ENCODE results near the gene DLG4.

DLG4 gene

DNA sequence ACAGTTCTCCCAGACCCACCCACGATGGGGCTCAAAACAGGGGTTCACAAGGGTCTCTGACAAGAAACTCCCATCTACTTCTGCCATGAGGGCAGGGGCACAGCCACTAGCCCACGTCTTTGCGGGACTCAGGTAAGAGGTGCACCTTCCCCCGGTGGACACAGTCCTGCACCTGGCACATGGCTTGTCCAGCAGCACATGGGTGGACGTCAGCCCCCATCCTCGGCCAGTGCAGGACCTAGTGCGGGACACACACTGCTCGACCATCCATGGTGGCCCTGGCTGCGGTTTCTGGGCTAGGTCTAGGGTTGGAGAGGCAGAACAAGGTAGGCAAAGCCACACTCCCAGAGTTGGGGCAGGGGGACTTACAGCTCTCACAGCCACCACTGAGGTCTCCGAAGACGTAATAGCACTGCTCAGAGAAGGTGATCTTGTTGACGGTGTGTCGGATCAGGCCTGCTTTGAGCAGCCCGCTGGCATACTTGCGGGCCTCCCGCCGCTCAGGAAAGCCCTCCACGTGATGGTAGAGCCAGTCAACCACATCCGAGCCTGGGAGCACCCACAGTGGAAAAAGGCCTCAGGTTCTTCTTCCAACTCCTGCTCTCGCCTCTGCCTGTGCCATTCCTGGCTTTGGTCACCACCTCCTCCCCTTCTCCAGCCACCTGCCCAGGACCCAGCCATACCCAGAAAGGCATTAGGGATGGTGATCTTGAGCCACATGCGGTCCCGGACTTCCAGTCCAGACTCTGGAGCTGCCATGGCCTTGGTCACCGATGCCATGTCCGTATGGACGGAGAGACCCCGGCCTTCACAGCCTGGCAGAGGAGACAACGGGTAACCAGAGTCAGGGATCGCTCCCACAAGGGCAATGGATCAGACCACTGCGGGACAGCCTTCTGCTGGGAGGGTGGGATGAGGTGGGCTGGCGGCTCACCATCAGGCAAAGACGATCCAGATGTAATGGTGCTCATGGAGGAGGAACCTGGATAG is 7.4 kb upstream of the DLG4 start:
- DNase-seq, result no peak

DNA sequence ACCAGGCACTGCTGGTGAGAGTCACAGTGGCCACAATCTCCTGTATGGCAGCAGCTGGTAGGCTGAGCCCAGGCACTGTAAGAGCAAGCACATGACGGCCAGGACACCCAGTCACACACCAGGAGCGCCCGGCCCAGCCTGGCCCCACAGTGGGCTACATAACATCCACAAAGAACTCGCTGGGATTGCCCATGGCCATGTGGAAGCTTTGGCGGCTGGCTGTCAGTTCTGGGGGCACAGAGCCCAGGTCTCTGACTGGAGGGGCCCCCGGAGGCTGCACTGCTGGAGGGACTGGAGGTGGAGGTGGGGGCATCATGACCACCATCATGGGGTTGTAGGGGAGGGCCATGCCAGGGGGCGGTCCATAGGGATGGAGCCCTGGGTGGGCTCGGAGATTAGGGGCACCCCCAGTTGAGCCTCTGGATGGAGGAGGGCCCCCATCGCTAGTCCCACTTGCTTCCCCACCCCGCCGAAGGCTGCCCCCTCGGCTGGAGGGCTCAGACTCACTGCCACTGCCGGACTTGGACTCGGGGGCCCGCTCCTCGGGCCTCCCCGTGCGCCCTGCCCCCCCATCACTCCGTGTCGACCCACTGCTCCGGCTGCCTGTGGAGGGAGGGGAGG is 6.2 kb upstream of the DLG4 start:
- DNase-seq, result peak; percentile 4

DNA sequence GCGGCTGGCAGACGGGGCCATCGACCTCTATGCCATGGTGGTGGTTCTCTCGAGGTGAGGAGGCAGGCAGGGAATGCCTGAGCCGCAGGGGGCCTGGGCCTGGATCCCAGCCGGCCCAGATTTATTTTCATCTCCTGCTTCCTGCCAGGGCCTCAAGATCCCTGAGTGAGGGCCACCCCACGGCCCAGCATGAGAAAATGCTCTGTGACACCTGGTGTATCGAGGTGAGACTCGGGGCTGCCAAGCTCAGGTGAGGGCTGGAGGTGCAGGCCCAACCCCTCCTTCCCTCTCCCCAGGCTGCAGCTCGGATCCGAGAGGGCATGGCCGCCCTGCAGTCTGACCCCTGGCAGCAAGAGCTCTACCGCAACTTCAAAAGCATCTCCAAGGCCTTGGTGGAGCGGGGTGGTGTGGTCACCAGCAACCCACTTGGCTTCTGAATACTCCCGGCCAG is 5.0 kb upstream of the DLG4 start:
- DNase-seq, result no peak

DNA sequence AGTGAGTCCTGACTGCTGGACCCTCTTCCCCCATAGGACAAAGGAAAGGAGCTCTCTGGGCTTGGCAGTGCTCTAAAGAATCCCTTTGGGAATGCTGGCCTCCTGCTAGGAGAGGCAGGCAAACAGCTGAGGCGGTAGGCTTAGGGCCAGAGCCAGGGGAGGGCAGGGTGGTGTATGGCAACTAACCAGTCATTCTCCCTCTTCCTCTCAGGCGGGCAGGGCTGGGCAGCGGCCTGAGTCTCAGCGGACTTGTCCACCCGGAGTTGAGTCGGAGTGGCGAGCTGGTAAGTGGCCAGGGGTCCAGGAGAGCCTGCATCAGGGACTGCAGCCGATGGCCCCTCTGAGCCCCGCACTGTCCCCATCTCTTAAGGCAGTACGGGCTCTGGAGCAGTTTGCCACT is 4.5 kb upstream of the DLG4 start:
- peak; percentile 2 for DNase-seq

DNA sequence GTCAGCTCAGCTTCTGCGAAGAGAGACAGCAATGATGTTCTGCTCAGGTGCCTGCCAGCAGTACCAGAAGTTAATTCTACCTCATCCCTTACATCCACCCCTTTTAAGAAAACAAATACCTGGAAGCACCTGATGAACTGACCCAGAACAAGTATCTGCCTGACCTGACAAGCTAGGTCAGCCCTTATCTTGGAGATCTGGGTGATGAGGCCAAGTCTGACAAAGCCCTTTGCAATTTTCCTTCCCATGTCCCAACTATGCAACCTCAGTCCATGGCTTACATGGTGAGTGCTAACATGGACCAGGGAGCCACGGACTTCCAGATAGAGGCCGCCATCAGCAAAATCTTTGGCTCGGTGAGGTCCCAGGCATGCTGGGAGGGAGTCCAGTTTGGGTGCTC is 3.7 kb upstream of the DLG4 start:
- DNase-seq, result no peak

DNA sequence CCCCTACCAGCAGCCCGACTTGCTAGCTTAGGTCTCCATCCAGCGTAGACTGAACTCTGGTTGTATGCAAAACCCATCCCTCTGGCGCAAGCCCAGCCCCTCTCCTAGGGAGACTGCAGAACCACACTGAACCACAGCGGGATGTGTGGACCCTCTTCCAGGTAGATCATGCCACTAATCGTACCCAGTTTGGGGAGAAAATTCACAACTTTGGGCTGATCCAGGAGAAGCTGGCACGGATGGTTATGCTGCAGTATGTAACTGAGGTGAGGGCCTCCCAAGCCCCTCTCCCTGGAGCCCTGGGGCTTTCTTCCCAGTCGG is 3.3 kb upstream of the DLG4 start:
- no peak for DNase-seq

DNA sequence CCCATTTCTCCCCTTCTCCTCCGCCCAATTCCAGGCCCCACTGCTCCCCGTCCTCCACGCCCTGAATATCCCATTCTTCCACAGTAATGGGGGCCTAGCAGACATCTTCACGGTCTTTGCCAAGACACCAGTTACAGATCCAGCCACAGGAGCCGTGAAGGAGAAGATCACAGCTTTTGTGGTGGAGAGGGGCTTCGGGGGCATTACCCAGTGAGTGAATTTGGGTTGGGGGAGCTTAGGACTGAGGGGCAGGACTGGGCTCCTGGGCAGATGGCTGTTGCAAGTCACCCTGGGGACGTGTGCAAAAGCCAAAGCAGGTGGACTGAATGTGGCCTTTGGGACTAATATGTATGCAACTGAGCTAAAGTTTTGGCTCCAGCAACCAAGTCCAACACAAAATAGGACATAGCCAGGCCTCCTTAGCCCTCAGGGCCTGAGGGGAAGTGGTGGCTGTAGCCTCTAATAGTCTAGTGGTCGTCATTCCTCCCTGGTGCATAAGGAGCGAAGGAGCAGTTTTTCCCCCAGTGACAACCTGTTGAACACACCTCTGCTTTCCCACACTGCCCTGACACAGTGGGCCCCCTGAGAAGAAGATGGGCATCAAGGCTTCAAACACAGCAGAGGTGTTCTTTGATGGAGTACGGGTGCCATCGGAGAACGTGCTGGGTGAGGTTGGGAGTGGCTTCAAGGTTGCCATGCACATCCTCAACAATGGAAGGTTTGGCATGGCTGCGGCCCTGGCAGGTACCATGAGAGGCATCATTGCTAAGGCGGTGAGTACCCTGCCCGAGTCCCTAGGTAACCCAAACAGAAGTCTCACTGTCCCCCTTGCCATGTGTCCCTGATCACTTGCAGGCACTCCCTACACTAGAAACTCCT is 2.7 kb upstream of the DLG4 start:
- peak; percentile 1 for DNase-seq

DNA sequence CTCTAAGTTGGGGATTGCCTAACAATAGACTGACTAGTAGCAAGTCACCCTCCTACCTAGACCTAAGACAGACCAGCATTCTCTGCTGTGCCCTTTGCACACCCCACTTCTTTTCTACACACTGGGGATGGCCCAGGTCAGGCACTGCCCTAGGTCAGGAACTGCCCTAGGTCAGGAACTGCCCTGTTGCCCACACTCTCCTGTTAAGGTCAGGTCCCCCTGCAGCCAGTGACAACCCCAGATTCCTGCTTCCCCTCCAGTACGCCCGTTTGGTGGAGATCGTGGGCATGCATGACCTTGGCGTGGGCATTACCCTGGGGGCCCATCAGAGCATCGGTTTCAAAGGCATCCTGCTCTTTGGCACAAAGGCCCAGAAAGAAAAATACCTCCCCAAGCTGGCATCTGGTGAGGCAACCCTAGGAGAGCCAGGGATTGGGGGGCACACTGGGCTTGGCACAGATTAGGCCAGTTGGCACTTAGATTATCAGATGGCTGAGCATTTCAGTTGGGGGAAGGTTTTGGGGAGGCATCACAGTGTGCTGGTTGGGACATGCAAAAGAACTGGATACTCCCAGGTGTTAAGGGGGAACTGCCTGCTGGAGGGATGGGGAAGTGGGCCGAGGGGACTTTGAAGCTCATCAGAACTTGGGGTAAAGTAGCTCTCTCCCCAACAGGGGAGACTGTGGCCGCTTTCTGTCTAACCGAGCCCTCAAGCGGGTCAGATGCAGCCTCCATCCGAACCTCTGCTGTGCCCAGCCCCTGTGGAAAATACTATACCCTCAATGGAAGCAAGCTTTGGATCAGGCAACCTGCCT is 1.8 kb upstream of the DLG4 start:
- no peak for DNase-seq

DNA sequence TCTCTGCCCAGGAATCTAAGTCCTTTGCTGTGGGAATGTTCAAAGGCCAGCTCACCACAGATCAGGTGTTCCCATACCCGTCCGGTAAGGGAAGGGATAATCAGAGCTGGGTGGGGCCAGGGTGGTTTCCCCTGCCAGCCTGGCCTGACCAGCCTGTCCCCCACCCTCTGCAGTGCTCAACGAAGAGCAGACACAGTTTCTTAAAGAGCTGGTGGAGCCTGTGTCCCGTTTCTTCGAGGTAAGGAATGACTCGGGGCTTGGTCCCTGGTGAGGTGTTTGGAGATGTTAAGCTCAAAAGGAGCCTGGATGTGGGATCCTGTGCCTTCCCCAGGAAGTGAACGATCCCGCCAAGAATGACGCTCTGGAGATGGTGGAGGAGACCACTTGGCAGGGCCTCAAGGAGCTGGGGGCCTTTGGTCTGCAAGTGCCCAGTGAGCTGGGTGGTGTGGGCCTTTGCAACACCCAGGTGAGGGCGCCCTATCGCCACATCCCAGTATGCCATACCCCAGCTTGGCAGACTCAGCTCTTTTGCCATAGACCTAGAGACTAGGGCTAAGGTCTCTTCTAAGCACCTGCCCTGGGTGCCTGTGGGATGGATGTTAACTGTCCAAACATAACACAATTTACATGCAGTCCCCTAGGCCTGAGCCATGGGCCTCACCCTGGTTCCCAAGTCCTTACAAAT is 1.1 kb upstream of the DLG4 start:
- peak; percentile 70 for DNase-seq

DNA sequence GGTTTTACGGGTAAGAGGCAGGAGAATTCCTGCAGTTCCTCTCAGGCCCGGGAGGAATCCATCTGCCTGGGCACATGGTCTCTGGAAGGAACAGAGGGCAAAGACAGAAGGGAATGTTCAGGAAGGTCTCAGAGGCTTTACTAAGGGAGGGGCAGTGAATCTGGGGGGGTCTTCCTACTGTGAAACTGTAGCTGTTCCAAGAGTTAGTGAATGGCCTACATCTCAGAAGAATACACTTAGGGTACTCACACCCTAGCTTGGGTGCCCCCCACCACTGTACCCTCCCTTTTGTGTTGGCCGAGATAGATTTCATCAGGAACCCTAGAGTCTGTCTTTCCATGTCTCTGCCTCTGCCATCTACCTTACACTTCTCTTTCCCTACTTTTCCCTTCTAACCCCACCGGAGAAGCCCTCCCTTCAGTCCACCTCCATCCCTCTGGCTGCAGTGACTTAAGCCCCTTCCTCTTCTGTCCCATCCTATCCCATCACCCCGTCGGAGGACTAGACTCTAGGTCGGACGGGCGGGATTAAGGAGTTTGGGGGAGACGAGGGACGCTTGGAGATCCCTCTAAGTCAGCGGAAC is 316 bp downstream of the DLG4 start:
- no peak for DNase-seq

DNA sequence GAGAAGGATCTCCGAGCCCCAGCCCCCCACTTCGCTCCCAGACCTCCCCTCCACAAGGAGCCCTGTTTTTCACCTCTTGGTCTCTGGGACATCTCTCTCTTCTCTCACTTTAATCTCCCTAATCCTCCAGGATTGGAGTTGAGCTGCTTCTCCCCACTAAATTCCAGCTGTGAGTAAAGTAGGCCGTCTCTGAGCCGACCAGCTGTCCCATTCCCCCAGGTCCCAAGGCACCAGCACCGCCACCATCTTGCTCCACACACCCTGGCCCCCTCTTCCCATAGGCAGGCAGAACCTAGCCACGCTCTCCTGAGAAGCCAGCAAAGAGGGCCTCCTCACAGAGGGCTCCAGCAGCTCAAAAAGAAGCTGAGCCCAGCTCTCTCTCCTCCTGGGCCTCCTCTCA is 878 bp downstream of the DLG4 start:
- DNase-seq, result no peak

DNA sequence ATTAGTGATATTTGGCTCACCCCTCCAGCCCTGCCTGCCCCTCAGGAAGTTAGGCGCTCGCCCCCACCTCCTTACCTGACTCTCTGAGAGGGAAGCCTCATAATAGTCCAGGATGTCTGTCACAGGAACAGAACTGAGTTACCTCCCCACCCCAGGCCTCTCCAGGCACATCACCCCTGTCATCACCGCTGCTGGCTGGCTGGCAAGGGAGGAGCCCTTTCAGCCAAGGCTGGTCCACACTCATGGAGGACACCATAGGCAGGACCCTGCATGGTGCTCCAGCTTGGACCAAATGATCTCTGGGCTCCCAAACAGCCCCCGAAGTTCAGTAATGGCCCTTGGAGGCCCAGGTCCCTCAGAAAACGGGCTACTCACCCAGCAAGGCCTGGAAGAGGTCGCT is 1.5 kb downstream of the DLG4 start:
- DNase-seq, result no peak

DNA sequence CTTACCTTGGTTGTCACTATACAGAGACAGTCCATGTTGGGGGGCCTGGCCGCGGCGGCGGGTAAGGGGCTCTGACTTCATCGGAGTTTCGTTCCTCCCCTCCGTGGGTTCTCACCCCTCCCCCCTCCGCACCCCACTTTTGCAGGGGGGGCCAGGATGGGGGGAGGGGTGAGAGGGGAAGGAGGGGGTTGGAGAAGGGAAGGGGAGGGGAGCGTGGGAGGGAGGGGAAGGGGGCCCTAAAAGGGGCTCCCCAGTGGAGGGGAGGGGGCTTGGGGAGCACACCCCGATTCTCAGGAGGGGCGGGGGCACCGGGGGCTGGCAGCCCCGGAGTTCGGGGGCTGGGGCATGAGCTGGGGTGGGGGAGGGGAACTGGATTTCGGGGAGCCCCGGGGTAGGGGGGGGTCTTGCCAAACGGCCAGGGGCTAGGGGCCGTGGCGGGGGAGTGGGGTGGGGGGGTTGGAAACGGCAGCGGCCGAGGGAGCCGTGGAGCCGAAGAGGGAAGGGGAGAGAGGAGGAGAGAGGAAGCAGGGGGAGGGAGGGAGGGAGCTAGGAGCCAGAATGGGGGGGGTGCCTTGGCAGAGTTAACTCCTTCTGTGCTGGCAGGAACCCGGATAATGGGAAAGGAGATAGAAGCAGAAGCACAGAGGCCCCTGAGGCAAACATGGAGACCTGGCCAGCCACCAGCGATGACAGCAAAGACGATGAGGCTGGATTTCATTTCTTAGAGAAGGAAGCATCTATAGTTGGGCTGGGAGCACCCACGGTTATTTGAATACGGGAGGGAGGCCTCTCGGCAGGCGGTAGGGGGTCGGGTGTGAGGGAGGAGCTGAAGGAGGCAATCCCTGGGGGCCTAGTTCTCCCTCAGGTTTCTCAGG is 2.3 kb downstream of the DLG4 start:
- DNase-seq, result peak; percentile 40

DNA sequence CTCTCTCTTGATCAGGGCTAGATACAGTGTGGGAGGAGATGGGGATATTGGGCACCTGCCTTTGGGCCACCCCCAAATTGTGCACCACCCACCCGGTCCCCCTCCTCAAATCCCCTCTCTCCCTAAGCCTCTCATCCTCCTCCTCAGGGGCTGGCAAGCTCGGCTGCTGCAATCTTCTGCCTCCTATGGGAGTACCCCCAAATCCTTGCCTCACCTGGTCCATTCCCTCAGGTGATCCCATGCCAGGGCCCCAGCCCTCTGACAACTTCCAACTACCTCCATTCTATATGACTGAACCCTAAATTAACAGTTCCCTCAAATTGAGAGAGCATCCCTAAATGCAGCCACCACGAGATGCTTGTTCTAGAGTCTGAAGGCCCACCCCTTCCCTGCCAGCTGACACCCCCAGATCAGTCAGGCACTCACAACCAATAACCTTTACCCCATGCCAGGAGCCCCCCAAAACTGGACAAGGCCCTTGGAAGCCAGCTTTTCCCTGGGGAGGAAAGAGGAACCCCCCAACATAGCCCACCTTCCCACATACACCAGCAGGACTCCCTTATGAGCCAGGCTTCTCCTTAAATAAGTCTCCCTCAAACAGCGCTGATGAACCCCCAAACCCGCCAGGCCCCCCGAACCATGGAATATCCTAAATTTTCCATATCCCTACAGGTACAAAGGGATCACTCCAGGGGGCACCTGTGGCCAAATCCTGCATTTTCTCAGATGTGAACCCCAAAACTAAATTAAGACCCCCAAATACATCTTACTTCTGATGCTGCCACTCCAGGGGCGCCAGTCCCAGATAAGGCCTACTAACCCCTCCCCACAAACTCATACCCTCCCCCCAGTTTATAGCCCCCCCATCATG is 3.2 kb downstream of the DLG4 start:
- DNase-seq, result no peak

DNA sequence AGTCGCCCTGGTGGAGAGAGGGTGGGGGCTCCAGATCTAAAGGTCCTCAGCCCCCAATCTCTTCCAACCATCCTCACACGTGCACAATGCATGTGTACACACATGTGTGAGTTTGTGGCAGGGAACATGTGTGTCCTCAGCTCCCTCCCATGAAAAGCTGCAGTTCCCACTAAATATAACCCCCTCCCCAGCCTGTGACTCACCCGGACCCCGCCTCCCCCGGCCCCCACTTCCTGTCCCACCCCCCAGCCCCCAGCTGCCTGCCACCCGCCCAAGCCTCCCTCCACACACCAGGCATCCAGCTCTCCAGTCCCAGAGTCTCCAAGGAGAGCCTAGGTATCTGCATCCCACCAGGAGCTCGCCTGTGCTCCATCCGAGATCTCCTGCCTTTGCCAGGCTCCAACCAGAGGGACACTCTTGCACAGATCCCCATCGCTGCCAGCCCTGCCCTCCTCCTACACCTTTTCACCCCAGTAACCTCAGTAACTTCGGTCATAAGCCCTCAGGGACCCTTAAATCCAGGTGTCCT is 3.9 kb downstream of the DLG4 start:
- DNase-seq, result no peak

DNA sequence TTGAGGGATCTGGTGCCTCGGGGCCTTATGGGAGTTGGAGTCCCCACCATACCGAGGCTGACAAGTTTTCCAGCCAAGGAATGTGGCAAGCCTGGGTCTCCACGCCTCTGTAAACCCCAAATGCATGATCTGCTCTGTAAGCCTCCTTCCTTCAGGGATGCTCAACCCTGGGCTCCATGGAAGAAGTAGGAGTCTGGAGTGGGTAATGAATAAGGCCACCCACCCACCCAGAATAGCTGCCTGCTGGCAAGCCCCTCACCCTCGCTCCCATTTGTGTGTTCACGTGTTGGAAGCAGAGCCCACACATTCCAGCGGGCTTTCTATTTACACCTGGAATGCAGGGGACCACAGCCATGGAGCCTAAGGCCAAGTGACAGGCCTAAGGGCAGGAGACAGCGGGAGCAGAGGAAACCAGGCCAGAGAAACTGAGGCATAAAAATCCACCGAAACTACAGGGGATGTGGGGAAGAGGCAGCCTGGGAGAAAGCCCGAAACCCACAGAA is 4.4 kb downstream of the DLG4 start:
- DNase-seq, result no peak

DNA sequence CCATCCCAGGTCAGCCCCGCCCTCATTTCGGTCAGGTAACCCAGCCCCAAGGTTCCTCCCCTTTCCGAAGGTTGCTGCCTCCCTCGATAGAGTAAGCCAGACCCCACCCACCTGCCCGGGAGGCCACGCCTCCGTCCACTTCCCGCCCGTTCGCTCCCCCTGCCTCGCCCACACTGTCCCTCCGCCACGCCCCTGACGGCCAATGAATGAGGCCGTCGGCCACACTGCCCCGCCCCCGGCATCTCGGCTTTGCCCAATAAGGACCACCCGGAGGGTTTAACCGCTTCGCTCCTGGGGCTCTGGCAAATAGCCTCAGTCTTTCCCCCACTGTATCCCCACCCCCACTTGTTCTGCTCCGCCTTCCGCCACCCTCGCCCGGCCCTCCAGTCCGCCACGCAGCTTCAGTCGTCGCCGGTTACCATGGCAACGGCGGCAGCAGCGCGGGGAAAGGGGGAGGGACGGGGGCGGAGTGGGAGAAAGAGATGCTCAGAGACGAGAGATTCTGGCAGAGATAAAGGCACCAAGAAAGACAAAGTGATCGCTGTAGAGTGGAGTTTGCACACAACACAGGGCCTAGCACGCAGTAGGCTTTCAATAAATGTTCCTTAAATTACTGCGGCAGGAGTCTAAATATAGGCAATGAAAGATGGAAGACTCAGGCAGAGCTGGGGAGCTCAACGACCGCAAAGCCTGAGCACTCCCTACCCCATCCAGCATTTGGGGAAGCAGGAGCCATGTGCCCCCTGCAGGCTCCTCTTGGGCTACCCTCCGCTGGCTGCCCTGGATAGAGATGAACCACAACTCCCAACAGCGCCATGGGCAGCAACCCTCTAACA is 5.1 kb downstream of the DLG4 start:
- peak; percentile 100 for DNase-seq

DNA sequence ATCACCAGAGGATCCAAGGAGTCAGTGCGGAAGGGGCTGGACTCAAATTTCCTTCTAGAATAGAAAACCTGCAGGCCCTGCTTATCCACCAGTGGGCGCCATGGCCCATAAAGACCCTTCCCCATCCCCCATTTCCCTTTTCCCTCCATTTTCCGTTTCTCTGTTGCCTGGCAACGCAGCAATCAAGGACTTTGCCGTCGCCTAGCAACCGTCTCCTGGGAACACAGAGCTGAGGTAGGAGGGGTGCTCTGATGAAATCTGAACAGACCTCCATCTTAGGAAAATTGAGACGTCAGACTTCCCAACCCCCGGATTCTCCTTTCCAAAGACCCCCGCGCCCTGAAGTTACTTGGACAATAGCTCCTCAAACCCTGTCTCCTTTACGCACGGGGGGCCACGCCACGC is 5.7 kb downstream of the DLG4 start:
- DNase-seq, result peak; percentile 73

Data from stimulated activated CD4-positive, alpha-beta T cell treated with anti-CD3 and anti-CD28 coated beads, Interleukin-15, amount 100 ng/mL, for 24 hours (primary cell).